Stimulated activated CD4-positive, alpha-beta T cell treated with anti-CD3 and anti-CD28 coated beads, Interleukin-4, amount 100 ng/mL, for 1 hour (primary cell): ENCODE results near the gene HYOU1.
A peak's percentile ranks its signal among the peaks of the same experiment; 100 is the strongest.
"Not testable (repeated sequence)": the region's sequence is repeated elsewhere in the genome, so short reads cannot be mapped to it uniquely, and the experiment has no call there.

Experiments used
- DNase-seq: peaks from one replicate; pipeline ENCODE4 v3.0.0-alpha.2; 2020

HYOU1 gene

DNA sequence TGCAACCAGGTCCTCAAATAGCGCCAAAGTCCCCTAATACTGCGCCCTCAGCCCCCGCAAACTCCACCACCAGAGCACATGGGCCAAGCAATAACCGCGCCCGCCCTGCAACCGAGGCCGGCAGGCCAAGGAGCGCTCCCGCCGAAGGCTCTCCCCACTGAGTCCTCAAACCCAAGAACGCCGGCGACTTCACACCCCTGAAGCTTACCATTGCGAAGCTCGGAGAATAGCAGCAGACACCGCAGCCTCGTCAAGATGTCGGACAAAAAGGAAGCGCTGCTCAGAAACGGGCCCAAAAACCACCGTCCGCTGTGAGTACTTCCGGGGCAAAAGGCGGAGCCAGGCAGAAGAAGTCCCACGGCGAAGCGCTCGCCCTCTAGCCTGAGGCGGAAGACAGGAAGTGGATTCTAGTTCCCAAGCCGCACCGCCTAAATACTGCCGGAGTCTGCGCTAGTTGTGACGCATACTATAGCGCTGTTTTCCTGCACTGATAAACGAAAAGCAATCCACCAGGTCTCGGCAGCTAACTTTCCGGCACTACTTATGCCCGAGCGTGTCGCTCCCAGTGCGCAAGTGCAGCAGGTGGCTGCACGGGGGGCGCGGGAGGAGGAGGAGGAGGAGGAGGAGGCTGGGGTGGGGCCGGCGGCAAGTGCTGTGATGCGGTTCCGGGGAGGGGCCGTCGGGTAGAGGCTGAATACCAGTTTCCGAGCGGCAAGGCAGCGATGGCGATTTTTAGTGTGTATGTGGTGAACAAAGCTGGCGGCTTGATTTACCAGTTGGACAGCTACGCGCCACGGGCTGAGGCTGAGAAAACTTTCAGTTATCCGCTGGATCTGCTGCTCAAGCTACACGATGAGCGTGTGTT, 38.7 kb downstream of the HYOU1 start, which contains the start of the genes RPS25 and TRAPPC4:
RPS25 (minus strand) TSS at position 270 of the 865 bp plus-strand sequence; CDS start at position 211, 59 bp downstream.
TRAPPC4 (plus strand) TSS at position 693 of the 865 bp plus-strand sequence; CDS start at position 723, 30 bp downstream.
- DNase-seq = peak; percentile 94

- not testable (repeated sequence) for DNase-seq
Observed at GRCh38 chr11:119017377-119017776, 39.6 kb downstream of the HYOU1 start.

GRCh38 chr11:119016216-119017009, 40.6 kb downstream of the HYOU1 start:
- DNase-seq = no peak

DNA sequence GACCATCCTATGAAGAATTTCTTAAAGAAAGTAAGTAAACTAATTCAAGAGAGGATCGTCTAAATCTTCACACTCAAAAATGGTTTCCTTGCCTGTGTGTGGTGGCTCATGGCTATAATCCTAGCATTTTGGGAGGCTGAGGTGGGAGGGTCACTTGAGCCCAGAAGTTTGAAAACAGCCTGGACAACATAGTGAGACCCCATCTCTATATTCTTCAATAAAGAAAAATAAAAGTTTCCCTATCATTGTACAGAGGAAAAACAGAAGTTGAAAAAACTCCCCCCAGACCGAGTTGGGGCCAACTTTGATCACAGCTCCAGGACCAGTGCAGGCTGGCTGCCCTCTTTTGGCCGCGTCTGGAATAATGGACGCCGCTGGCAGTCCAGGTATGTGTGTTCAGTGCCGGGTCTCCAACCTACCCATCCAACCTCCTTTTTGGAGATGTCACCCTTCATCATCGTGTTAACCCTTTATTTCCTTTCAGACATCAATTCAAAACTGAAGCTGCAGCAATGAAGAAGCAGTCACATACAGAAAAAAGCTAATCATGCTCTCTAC, 41.9 kb downstream of the HYOU1 start:
- DNase-seq = no peak

DNA sequence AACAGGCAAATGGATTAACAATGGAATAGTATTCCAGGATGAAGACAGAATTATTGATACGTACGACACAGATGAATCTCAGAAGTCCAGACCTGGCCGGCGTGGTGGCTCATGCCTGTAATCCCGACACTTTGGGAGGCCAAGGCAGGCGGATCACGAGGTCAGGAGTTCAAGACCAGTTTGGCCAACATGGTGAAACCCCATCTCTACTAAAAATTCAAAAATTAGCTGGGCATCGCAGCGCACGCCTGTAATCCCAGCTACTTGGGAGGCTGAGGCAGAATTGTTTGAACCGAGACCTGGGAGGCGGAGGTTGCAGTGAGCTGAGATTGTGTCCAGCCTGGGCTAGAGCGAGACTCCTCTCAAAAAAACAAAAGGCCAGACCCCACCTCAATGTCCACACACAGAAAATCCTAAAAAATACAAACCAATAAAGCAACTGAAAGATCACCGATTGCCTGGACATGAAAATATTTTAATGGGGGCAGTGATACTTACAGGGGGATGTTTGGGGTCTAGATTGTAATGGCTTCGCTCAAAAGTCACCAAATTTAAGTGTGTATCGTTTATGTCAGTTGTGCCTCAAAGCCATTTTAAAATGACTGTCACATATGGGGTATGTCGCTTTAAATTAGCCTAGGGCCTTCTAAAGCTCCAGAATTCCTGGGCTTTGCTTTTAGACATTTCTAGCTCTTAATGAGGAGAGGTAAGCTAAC, 42.6 kb downstream of the HYOU1 start:
- no peak for DNase-seq

GRCh38 chr11:119012629-119013170, 44.3 kb downstream of the HYOU1 start:
- DNase-seq = no peak

GRCh38 chr11:119011476-119012053, 45.4 kb downstream of the HYOU1 start:
- DNase-seq = no peak

DNA sequence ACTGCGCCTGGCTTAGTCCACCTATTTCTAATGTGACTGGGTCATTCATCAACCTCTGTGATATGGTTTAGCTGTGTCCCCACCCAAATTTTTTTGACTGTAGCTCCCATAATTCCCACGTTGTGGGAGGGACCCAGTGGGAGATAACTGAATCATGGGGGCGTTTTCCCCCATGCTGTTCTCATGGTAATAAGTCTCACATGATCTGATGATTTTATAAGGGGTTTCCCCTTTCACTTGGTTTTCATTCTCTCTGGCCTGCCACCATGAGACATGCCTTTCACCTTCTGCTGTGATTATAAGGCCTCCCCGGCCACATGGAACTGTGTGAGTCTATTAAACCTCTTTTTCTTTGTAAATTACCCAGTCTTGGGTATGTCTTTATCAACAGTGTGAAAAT, 50.3 kb downstream of the HYOU1 start:
- no peak for DNase-seq

DNA sequence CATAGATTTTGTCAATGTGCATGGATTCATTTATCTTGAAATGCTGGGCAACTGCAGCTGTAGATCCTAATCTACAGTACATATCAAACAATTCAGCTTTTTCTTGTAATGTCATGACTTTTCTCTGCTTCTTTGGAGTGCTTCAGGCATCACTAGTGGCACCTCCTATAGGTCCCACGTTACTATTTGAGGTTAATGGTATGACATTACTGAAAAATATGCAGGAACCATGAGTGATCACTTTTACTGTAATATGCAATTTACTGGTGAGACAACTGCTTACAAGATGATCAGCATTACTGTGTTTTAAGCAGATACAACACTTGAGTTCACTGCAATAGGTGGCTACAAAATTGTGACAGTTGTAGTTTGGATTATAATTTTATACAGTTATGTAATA, 56.1 kb downstream of the HYOU1 start:
- no peak for DNase-seq

DNA sequence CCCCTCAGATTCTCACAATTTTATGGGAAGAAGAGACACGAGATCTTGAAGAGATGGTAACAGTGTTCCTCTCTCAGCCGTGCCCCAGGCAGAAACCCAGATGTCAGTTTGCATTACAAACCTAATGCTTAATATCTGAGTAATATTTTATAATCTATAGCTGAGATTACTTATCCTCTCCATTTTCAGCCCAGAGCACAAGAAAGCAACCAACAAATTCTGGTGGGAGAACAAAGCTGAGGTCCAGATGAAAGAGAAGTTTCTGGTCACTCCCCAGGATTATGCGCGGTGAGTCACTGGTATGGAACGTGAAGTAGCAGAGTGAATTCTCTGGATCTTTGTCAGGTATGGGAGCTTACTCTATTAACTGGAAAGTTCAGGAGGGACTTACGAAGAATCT, 58.2 kb downstream of the HYOU1 start:
- no peak for DNase-seq

DNA sequence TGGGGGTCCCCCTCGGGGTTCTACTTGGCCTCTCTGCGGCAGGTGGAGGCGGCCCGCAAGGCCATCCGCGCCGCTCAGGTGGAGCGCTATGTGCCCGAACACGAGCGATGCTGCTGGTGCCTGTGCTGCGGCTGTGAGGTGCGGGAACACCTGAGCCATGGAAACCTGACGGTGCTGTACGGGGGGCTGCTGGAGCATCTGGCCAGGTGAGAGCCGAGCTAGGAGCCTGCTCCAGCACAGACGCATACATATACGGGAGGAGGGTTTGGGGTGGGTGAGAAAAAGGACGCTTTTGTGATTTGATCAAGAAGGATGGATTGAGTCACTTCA, 58.7 kb downstream of the HYOU1 start:
- no peak for DNase-seq

GRCh38 chr11:118997627-118998387, 59.2 kb downstream of the HYOU1 start, which contains the start of gene CENATAC:
Gene CENATAC, plus strand, starts transcription at chr11:118998138. Its CDS starts 60 bp downstream, at chr11:118998198.
- DNase-seq = peak; percentile 97

- DNase-seq = peak; percentile 29
Observed at GRCh38 chr11:118996926-118997626, 59.9 kb downstream of the HYOU1 start.
